ENCODE results near the gene PCSK4.

PCSK4 gene

GRCh38 chr19:1446713-1447481, 43.3 kb downstream of the PCSK4 start:
- Histone ChIP-seq H3K36me3 (ENCODE audit: insufficient read depth) (no peaks in the 10 kb centered on the region), H3K4me2 (no peak overlapping the region), H3K27ac (no peak overlapping the region), H3K79me2 (ENCODE audit: insufficient read depth, low read depth) (no peaks in the 10 kb centered on the region), H3K9ac (no peak overlapping the region), H2AFZ (ENCODE audit: low read depth) (no peak overlapping the region), H3K4me1 (ENCODE audit: low read depth, poor library complexity, severe bottlenecking) (peaks cover 14% of the 10 kb centered on the region), H4K20me1 (ENCODE audit: insufficient read depth) (no peaks in the 10 kb centered on the region; the same call in 1 of the 2 replicates), H3K27me3 (ENCODE audit: insufficient read depth, low read depth) (peaks cover 60% of the 10 kb centered on the region), H3K4me3 (IDR thresholded peaks at IDR 0.05; ENCODE audit: insufficient read depth, low read depth, low read length) (no peak overlapping the region)
- no peak for TF ChIP-seq CTCF (conservative IDR thresholded peaks at IDR 0.05; ENCODE audit: low read depth, low read length)

- Histone ChIP-seq H3K36me3 (ENCODE audit: insufficient read depth) (peaks cover 5% of the 10 kb centered on the region; the same call in 1 of the 2 replicates), H3K4me3 (IDR thresholded peaks at IDR 0.05; ENCODE audit: insufficient read depth, low read depth, low read length) (no peak overlapping the region), H3K27me3 (ENCODE audit: insufficient read depth, low read depth) (peaks cover 52% of the 10 kb centered on the region), H3K4me2 (no peak overlapping the region), H4K20me1 (ENCODE audit: insufficient read depth) (no peaks in the 10 kb centered on the region; the same call in 1 of the 2 replicates), H3K79me2 (ENCODE audit: insufficient read depth, low read depth) (no peaks in the 10 kb centered on the region), H3K9ac (no peak overlapping the region), H3K4me1 (ENCODE audit: low read depth, poor library complexity, severe bottlenecking) (peaks cover 14% of the 10 kb centered on the region), H2AFZ (ENCODE audit: low read depth) (no peak overlapping the region), H3K27ac (no peak overlapping the region)
- TF ChIP-seq CTCF (conservative IDR thresholded peaks at IDR 0.05; ENCODE audit: low read depth, low read length) = no peak
These were observed 44.0 kb downstream of the PCSK4 start for GRCh38 chr19:1445932-1446712.

- peaks cover 4% of the 10 kb centered on the region for H4K20me1 ChIP-seq (ENCODE audit: insufficient read depth)
- peaks cover 10% of the 10 kb centered on the region; the same call in 1 of the 2 replicates for H3K36me3 ChIP-seq (ENCODE audit: insufficient read depth)
- H3K4me3 ChIP-seq (IDR thresholded peaks at IDR 0.05; ENCODE audit: insufficient read depth, low read depth, low read length) = no peak overlapping the region
- no peak overlapping the region for H3K27ac ChIP-seq
- H2AFZ ChIP-seq (ENCODE audit: low read depth) = peak overlapping the region; percentile 47; the same call in 1 of the 2 replicates
- peak overlapping the region; percentile 63 for H3K4me2 ChIP-seq
- peaks cover 45% of the 10 kb centered on the region for H3K27me3 ChIP-seq (ENCODE audit: insufficient read depth, low read depth)
- peak; percentile 81 for TF ChIP-seq CTCF (conservative IDR thresholded peaks at IDR 0.05; ENCODE audit: low read depth, low read length)
- H3K4me1 ChIP-seq (ENCODE audit: low read depth, poor library complexity, severe bottlenecking) = peaks cover 14% of the 10 kb centered on the region
- H3K9ac ChIP-seq = no peak overlapping the region
- peaks cover 4% of the 10 kb centered on the region; the same call in 1 of the 2 replicates for H3K79me2 ChIP-seq (ENCODE audit: insufficient read depth, low read depth)
These were observed 44.8 kb downstream of the PCSK4 start for GRCh38 chr19:1445185-1445931.

- peaks cover 24% of the 10 kb centered on the region for H3K79me2 ChIP-seq (ENCODE audit: insufficient read depth, low read depth)
- no peak for TF ChIP-seq CTCF (conservative IDR thresholded peaks at IDR 0.05; ENCODE audit: low read depth, low read length)
- peaks cover 10% of the 10 kb centered on the region; the same call in 1 of the 2 replicates for H3K27me3 ChIP-seq (ENCODE audit: insufficient read depth, low read depth)
- H3K4me1 ChIP-seq (ENCODE audit: low read depth, poor library complexity, severe bottlenecking) = peaks cover 22% of the 10 kb centered on the region
- no peak overlapping the region for H3K4me3 ChIP-seq (IDR thresholded peaks at IDR 0.05; ENCODE audit: insufficient read depth, low read depth, low read length)
- H3K4me2 ChIP-seq = no peak overlapping the region
- H4K20me1 ChIP-seq (ENCODE audit: insufficient read depth) = peaks cover 9% of the 10 kb centered on the region
- H3K36me3 ChIP-seq (ENCODE audit: insufficient read depth) = peaks cover 11% of the 10 kb centered on the region; the same call in 1 of the 2 replicates
- H2AFZ ChIP-seq (ENCODE audit: low read depth) = no peak overlapping the region
- H3K27ac ChIP-seq = no peak overlapping the region
- H3K9ac ChIP-seq = no peak overlapping the region
These were observed 48.3 kb downstream of the PCSK4 start for GRCh38 chr19:1441677-1442438.
